Activated gamma-delta T cell treated with Interleukin-2 at 50 U/mL for 16 hours (primary cell): ENCODE results near the gene FAM47E.
"Not testable (repeated sequence)": the region's sequence is repeated elsewhere in the genome, so short reads cannot be mapped to it uniquely, and the experiment has no call there.

Source experiments
- DNase-seq: peaks from one replicate; pipeline ENCODE4 v3.0.0-alpha.2; 2020

Gene FAM47E

GRCh38 chr4:76270244-76271175 lies 19.0 kb downstream of the FAM47E start:
- no peak for DNase-seq

GRCh38 chr4:76271248-76271647 lies 19.7 kb downstream of the FAM47E start:
- DNase-seq = no peak

GRCh38 chr4:76272073-76272472 lies 20.6 kb downstream of the FAM47E start:
- no peak for DNase-seq

- DNase-seq = no peak
Measured at GRCh38 chr4:76272582-76272981, 21.1 kb downstream of the FAM47E start.

GRCh38 chr4:76272999-76273398 lies 21.5 kb downstream of the FAM47E start:
- DNase-seq = no peak

- DNase-seq = no peak
Measured at GRCh38 chr4:76275486-76276124, 24.1 kb downstream of the FAM47E start.

- DNase-seq = no peak
Measured at GRCh38 chr4:76276813-76277212, 25.3 kb downstream of the FAM47E start.

- DNase-seq = no peak
Measured at GRCh38 chr4:76277667-76278066, 26.1 kb downstream of the FAM47E start.

GRCh38 chr4:76278583-76278982 lies 27.1 kb downstream of the FAM47E start:
- no peak for DNase-seq

- no peak for DNase-seq
Measured at GRCh38 chr4:76279462-76279861, 27.9 kb downstream of the FAM47E start.

GRCh38 chr4:76280488-76281441 lies 29.2 kb downstream of the FAM47E start:
- no peak for DNase-seq

- not testable (repeated sequence) for DNase-seq
Measured at GRCh38 chr4:76281594-76281993, 30.1 kb downstream of the FAM47E start.

GRCh38 chr4:76282941-76283689 lies 31.6 kb downstream of the FAM47E start:
- DNase-seq = no peak

GRCh38 chr4:76283900-76284299 lies 32.4 kb downstream of the FAM47E start:
- no peak for DNase-seq

- DNase-seq = not testable (repeated sequence)
Measured at GRCh38 chr4:76287811-76288210, 36.3 kb downstream of the FAM47E start.

GRCh38 chr4:76292730-76293129 lies 41.2 kb downstream of the FAM47E start:
- DNase-seq = no peak

GRCh38 chr4:76293772-76294171 lies 42.3 kb downstream of the FAM47E start:
- no peak for DNase-seq

GRCh38 chr4:76296286-76296820 lies 44.8 kb downstream of the FAM47E start:
- DNase-seq = no peak

- DNase-seq = no peak
Measured at GRCh38 chr4:76298227-76298626, 46.7 kb downstream of the FAM47E start.

GRCh38 chr4:76300012-76300411 lies 48.5 kb downstream of the FAM47E start:
- DNase-seq = no peak

GRCh38 chr4:76301068-76301774 lies 49.7 kb downstream of the FAM47E start:
- no peak for DNase-seq
